Stimulated activated CD4-positive, alpha-beta T cell treated with anti-CD3 and anti-CD28 coated beads, TNF-alpha, amount 100 ng/mL, for 4 hours (primary cell): ENCODE measurements around the gene WNT3.

Experiments used
- DNase-seq, 3 experiments: peaks; one replicate each; pipeline ENCODE4 v3.0.0-alpha.2; 2020; ENCODE audit warnings: low read depth in 3 of 3

Gene WNT3

DNA sequence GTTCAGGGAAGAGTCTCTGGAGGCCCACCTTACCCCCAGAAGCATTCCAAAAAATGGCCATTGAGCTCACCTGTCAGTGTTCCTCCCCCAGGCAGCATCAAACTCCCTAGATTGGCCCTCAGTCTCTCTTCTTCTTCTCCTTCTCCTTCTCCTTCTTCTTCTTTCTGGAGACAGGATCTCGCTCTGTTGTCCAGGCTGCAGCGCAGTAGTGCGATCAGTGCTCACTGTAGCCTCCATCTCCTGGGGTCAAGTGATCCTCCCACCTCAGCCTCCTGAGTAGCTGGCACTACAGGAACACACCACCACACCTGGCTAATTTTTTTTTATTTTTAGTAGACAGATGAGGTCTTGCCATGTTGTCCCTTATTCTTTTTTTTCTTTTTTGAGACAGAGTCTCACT is 16.4 kb upstream of the WNT3 start:
- DNase-seq, result no peak

DNA sequence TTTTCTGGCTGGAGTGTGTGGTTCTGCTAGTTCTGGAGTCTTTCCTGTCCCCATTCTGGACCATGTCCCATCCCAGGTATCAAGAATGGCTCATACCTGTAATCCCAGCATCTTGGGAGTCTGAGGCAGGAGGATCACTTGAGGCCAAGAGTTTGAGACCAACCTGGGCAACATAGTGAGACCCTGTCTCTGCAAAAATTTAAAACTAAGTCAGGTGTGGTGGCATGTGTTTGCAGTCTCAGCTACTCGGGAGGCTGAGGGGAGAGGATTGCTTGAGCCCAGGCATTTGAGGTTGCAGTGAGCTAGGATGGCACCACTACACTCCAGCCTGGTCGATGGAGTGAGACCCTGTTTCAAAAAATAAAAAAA is 15.3 kb upstream of the WNT3 start:
- no peak for DNase-seq

DNA sequence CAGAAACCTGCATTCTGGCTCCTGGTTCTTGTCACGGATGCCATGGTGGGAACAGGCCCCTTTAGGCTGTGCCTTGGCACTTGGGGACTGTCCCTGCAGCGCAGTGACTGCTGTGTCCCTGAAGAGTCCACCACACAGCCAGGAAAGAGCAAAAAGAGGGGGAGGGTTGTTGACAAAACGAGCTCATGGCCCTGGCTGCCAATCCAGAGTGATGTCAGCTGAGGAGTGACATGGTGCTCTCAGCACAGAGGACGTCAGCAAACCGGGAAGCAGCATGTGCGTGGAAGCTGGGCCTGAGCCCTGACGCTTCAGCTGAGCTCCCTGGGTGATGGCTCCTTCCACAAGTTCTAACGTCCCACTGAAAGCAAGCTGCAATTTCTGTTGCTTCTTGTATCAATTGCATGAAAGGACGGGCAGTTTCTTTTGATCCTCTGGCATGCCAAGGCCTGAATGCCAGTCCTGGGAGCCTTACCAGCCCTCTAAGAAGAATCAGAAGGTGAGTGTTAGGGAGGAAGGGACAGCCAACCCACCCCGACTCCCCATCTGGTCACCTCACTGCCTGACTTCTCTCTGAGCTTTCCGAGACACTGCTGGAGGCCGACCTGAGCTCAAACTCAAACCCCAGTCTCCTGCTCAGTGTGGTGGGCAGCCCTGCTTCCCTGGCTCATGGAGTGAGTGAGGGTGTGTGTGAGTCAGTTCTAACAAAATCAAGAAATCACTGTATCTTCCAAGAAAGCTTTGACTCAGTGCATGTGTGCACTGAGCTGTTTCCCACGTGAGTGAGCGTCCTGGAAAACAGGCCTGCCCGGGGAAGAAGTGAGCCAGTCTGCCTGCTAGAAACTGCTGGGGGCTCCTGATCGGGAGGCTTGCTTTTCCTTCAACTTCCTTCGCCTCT is 14.7 kb upstream of the WNT3 start:
- DNase-seq, result no peak

DNA sequence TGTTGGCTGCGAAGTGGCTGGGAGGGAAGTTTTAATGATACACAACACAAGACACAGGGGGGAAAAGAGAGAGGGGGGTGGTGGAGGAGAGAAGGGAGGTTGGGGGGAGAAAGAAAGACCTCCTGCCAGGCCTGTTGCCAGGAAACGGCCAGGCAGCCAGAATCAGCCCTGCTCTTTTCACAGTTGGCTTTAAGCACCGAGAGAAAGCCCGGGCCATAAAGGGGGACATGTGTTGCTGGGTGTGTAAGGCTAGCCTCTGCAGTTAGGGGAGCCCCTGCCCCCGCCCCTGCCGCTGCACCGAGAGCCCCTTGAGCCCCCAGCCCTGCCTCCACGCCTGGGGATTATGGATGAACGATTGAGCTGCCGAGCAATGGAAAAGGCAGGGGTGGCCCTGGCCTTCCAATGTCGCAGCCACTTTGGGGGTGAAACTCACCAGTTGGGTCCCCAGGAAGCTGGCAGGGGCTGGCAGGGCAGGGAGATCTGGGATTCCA is 13.9 kb upstream of the WNT3 start:
- DNase-seq, result no peak

DNA sequence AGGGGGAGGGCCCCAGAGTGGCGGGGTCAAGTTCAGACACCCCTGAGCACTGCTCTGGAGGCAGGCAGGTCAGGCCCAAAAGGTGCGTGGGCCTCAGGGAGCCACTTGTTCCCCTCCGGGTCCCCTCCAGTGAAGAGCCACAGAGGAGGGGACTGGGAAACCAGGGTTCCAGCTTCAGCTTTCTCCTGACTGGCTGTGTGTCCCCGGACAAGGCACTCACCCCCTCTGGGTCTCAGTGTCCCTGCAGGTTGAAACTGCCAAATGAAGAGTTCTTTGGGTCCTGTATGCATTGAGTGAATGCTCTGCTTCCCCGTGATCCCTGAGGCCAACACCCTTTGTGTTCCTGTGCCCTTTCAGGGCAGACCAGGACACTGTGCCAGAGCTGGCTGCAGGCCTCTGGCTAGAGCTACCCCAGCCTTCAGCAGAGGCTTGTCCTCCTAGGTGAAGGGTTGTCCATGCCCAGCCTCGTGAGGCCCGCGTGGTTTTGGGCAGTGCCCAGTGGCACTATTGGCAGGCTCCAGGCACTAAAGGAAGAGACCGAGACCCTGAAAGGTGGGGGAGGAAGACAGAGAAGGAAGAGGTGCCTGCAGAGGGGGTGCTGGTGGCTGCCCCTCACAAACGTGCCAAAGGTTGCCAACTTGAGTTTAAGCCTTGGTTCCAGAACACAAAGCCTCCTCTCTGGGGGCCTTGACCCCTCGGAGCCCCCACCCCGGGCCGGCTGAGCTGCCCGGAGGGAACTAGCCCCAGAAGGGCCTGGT is 13.3 kb upstream of the WNT3 start:
- DNase-seq, result no peak

DNA sequence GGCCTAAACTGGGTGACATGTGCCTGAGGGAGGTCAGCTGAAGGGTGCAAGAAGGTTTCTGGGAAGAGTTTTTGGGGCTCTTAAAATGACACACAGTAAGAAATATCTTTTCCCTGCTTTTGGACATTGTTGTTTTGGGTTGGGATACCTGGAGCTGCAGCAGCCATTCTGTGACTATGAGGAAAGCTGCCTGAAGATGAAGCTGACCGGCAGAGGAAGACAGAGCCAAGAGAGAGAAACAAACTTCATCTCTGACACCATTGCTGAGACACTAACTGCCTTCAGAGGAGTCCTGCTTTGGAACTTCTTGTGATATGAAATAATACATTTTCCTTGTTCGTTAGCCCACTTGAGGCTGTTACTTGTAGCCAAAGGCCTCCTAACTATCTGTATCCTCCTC is 8.8 kb upstream of the WNT3 start:
- no peak for DNase-seq

DNA sequence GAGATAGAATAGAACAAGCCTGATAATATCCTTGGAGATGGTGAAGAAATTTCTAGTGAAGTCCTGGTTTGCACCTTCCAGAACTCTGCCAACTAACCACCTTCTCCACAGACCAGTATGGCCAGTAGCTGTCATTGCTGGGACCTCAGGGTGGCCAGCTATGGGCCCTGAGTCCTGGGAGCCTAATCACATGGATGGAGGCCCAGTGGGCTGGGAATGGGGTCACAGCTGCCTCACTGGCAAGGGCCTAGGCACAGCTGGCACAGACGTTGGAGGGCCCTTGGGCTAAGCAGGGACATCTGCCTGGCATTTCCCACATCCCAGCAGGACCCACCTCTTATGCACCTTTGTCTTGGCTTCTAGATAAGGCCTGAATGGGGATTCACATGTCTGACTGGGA is 7.6 kb upstream of the WNT3 start:
- no peak for DNase-seq

DNA sequence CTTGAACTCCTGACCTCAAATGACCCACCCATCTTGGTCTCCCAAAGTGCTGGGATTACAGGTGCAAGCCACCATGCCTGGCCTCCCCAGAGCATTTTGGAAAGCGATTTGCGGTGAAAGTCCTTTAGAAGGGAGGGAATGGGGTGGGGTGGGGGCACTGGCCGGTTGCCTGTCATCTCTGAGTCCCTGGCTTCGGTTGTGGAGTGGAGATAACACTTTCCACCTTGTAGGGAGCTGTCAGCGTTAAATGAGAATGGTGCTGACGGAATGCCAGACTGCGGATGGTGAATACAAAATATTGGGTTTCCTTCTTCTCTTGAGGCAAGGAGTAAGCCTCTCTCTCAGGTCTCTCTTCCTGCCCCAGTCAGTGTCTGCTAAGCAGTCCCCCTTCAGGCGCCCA is 5.2 kb upstream of the WNT3 start:
- DNase-seq, result no peak

DNA sequence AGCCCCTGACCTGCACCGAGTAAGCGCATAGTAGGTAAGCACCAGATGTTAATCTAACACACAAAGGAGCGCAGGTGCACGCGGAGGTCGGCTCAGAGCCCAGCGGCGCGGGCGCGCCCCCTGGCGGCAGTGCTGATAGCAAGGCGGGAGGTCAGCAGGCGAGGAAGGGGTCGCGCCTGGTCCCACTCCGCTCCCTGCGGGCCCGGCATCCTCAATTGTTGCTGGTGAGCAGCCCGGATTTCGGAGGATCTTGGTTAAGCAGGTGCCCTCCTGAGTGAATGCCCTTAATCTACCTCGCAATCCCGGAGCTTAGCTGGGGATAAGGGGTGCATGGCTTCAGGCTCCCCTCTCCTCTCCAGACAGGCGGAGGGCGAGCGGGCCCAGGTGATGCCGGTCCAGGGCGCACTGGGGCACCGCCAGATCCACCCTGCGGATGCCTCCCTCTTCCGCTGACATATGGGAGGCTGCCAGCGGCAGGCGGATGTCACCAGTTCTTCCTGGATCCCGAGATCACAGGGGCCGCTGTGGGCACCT is 4.0 kb upstream of the WNT3 start:
- no peak for DNase-seq

DNA sequence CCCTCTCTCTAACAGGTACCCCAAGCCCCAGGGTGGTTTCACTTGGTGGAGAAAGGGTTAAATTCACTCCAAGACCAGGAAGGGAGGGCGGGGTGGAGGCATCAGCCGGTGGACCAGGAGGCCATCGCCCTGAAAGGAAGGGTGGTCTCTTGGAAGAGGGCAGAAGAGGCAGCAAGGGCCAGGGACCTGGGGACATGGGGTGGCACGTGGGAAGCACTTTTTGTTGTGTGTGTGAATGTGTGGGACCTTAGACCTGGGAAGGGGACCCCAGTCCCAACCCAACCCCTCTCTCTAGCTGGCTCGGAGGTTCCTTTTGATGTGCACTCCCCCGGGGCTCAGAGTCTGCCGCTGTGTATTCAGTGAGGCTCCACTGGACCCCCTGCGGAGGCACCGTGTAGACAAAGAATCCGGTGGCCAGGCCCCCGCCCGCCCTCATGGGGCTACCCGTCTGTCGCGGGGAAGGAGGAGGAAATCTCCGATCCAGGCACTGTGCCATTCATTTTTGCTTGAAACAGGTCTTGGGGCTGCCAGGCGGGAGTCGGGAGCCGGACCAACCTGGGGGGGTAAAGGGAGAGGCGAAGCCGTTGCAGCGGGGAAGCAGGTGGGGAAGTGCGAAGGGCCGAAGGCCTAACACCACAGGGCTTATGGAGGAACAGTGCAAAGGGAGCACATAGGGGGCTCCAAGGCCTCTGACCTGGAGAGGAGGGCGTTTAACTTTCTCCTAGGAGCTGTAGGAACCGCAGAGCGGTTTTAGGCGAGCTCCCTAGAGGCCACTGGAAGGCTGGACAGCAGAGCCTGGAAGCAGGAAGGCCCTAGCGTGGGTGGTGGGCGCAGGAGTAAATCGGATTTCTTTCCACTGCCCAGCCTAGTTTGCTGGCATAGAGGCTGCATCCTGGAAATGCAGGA is 3.2 kb upstream of the WNT3 start:
- DNase-seq, result no peak

DNA sequence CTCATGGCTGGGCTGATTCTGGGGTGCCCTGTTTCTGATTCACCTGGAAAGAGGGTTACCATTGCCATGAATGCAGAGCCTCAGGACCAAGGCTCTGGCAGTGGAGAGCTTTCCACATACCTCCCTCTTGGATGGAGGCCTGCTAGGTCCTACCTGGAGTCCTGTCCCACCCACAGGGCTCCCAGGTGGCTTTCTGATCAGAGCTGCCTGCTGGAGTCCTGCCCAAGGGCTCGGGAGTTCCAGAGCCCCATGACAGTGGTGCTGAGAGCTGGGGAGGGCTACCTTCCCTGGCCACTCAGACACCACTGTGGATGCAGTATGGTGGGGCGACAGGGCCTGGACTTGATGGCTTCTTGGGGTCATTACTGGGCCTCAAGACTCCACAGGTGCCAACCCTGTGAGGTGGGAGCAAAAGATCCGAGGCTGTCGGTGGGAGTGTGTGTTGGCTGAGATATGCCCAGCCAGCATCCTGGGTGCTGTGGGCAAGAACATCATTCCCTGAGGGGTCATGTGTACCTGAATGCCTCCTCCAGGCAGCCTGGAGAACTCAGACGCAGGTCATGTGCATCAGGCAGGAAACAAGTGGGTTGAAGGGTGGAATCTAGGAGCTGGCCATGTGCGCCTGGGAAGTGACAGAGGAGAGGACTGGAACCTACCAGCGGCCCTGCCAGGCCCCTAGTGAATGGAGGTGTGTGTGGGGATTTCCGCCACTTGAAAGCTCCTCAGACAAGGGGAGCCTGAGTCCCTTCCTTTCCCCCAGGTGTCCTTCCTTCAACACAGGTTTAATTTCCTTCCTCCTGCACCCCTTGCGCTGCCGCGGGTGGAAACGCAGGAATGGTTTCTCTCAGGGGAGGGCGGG is 2.3 kb upstream of the WNT3 start:
- no peak for DNase-seq

DNA sequence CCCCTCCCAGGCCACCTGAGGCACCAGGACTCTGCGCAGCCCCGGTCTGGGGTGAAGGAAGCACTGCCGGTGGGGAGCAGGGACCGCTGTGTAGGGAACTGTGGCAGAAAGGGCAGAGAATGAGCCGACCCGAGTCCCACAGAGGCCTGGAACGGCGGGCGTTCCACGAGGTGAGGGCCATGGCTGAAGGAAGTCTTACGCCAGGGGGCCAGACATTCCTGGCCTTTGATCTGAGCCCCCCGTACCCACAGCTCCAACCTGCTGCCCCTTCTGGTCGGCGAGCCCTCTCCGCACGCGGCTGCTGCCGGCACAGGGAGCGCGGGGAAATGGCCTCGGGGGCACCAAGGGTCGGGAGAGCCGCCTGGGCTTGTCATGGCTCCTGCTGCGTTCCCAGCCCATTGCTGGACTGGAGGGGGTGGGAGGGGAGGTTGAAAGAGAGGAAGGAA is 1.4 kb upstream of the WNT3 start:
- no peak for DNase-seq

DNA sequence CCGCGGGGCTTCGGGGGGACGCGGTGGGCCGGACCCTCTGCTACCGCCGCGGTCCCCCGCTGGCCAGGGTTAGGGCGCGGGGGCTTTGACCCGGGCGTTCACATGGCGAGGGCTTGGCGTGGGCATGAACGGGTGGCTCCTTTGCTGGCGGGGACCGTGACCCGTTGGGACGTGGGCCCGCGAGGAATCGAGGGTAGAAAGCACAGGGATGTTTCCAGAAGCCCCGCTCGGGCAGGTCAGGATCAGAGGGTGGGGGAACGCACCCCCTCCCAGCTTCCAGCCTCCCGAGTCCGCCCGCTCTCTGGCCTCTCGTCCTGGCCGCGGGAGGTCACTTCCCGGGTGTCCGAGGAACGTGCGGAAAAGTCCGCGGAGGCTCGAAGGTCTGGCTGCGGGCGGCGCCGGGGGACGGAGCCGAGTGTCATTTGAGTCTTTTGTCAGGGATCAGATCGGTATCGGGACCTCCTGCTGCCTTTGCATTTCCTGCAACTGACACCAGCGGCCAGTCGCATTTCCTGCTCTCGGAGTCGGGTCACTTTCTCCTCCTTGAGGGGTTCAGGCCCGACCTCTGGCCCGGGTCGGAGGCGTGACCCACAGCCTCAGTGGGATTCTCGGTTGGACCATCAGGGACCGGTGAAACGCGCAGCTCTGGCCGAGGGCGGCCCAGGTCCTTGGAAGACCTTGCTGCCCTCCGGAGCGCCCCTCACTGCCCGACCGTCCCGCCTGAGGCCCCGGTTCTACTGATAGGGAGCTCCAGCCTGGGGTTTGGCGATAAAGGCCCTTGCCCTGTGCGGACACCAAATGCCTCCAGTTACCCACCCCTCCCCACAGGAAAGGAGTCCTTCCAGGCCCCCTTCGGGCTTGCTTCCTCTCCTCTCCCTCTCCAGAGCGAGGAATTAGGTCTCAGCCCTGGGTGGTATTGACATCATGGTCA is 702 bp upstream of the WNT3 start:
- no peak for DNase-seq

DNA sequence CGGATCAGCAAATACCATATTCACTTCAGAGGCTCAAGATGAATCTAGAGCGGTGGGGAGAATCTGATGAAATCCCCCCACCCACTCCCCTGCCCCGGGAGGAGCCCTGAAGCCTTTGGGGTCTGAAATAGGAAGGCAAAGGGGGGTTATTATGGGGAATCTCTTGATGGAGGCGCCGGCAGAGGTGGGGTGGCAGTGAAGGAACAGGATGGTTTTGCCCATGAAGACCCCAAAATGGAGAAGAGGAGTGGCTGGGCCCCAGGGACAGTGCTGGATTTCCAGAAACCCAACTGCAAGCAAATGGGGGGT is 637 bp downstream of the WNT3 start:
- DNase-seq, result no peak

DNA sequence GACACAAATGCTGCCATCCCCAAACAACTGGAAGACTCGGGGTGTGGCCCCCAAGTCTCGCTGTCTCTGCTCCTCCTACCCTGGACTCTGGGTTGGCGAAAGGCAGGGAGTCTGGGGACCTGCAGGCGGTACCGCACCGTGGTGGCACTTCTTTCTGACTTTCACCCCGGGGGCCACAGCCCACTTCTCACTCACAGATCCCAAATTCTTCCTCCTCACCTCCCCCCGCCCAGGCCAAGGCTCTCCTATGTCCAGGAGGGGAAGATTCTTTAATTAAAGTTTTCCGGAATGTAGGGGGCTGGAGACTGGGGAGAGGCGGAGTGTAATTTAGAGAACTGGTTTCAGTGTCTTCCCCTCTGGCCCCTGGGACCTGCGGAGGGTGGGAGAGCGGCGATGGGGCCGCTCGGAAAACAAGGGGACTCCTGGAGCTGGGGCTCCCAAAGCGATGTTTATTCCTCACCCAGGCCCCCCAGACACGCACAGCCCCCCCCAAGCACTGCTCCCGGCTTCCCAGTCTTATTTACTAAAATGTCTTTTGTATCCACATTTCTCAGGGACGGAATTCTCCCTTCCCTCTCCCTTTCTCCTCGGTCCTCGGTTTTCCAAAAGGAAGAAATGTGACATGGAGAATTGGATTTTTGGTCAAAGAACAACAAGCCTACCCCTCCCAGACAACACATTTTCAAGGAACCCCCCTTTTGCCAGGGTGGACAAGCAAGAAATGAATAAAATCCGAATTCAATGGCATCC is 1.2 kb downstream of the WNT3 start:
- no peak for DNase-seq

DNA sequence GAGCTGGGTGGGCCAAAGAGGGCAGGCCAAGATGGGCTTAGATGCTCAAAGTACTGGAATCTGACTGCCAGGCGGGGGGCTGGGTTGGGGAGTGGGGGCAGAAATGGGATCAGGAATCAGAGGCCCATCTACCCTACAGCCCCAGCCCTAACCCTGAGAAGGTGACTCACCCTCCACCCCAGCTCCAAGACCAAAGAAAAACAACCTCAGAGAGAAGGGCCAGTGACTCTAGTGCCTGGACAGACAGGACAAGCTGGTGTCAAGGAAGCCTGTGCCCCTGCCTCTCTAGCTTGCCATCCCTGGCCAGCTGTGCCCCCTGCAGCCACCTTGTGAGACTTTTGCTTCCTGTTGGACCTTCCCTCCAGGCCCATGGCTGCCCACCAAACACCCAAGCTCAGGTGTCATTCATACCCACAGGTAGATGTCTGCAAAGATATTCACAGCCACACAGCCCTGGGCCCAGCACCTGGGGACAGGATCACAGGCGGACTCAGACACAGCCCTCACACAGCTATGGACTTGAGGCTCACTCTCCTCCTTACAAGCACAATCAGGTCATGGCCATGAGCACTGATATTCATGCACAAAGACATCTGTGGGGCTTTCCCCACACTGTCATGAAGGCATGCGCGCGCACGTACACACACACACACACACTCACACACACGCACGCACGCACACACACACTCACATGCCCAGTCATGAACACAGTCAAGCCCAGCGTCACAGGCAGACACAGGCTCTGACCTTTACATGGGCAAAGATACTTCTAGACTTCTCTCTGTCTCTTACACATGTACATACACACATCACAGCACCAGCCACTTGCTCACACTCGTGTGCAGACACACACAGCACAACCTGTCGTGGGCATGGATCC is 2.8 kb downstream of the WNT3 start:
- DNase-seq, result no peak

DNA sequence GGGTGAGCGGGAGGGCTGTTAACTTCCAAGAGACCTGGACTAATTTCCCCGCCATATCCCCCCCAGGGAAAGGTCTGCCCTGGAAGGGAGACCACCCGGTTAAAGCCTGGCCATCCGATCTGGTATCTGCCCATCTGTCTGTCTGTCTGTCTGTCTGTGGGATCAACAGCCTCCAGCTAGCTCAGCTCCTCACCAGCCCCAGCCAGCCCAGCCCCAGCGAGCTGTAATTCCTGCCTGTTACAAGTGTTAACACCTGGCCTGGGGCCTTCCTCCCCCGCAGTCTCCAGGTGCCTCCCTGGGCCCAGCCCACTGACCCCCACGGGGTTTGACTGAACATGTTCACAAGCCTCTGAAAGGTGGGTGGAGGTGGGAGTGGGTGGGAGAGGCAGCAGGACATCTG is 4.0 kb downstream of the WNT3 start:
- no peak for DNase-seq

DNA sequence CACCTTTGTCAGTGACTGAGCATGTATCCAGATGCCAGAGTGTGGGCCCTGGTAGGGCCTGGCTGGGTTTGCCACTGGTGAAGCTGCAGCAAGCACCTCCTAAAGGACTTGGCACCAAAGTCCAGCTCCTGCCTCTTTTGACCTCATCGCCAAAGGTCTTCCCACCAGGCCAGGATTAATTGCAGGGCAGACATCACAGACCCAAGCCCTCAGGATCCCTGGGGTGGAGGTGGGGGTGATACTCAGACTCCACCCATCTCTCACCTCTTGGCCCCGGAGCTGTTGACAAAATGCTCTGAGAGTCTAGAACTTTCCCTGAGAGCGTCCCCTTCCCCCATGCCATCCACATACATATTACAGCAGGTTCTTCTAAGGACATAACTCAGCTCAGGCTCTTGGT is 4.6 kb downstream of the WNT3 start:
- DNase-seq, result no peak
